ENCODE measurements around the gene P2RX5.

P2RX5 gene

DNA sequence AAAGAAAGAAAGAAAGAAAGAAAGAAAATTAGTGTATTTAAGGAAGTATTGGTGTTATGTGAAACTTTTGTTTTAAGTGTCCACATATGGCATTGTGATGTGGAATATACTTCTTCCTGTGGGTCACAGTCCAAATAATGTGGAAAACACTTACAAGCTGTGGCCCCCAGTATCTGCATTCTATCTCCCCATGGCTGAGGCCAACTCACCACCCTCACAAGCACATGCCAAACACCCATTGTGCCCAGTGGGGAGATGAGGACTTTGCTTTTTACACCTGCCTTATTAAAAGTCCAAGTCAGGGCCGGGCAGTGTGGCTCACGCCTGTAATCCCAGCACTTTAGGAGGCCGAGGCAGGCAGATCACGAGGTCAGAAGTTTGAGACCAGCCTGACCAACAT lies 4.0 kb upstream of the P2RX5 start:
- Mint-ChIP-seq H3K36me3 (ENCODE audit: low read depth) (no peaks in the 10 kb centered on the region), H3K4me1 (ENCODE audit: low read depth) (peaks cover 19% of the 10 kb centered on the region), H3K9me3 (no peaks in the 10 kb centered on the region), H3K27me3 (peaks cover 28% of the 10 kb centered on the region), H3K4me3 (no peak overlapping the region), H3K27ac (no peak overlapping the region)
- intact Hi-C loops (cut with micrococcal nuclease) = no loop called here

DNA sequence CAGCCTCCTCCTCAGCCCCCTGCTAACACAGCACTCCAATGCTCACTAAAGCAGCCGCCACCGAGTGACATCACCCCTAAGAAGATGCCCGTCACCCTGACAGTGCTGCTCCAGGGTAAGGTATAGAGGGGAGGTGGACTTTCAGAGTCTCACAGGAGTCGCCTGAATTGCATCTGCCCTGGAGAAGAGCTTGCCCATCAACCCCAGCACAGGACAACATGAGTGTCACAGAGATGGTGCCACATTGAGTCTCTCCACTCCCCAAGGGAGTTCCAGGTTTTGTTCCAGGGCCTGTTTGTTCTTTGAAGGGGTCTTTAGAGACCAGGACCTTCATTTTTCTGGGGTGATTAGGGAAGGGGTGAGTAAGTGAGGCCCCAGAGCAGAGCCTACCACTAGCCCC lies 2.2 kb upstream of the P2RX5 start:
- Mint-ChIP-seq H3K9me3 (no peaks in the 10 kb centered on the region), H3K27ac (no peak overlapping the region), H3K27me3 (peaks cover 38% of the 10 kb centered on the region), H3K4me3 (no peak overlapping the region), H3K4me1 (ENCODE audit: low read depth) (peaks cover 25% of the 10 kb centered on the region), H3K36me3 (ENCODE audit: low read depth) (no peaks in the 10 kb centered on the region)
- intact Hi-C loops (cut with micrococcal nuclease) = no loop called here

DNA sequence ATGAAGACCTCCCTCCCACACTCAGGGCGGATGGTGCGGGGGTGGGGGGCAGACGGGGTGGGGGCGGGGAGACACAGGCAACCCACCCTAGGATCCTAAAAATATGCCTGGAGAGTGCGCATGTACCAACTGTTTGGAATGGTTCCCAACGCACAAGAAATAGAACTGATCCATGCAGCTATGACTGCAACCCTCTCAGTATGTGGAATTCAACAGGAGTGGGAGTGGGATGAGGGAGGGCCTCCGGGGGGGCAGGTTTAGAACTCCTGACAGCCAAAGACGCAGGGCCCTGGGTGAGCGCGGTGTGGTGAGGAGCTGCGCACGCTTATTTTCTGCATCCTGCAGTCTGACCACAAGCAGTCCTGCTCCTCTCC lies 1.1 kb upstream of the P2RX5 start:
- H3K27ac Mint-ChIP-seq = no peak overlapping the region

DNA sequence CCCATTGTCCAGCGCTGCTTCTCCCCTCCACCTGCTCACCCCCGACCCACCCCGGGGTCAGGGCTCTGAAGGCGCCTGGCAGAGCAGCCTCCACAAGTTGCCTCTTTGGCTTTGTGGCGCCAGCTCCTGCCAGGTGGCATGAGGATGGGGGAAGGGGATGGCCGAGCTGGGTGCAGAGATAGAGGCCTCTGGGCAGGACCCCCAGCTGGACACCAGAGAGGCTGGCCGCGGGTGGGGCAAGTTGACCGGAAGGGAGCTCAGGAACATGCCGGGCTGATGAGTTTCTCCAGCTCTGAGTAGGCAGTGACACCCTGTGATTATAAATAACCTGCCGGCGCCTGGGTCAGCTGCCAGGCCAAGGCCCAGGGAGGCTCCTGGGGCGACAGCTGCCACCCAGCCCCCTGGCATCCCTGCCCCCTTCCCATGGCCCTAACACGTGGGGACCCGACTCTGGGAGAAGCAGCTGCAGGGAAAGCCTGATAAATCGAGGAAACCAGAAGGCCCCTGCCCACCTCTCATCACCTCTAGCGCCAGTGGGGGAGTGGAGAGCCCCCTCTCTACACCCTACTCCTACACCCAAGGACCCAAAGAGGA lies 729 bp downstream of the P2RX5 start:
- Mint-ChIP-seq H3K27me3 (peaks cover 45% of the 10 kb centered on the region), H3K27ac (no peak overlapping the region), H3K4me1 (ENCODE audit: low read depth) (peaks cover 25% of the 10 kb centered on the region), H3K4me3 (peak overlapping the region; percentile 70), H3K36me3 (ENCODE audit: low read depth) (no peaks in the 10 kb centered on the region), H3K9me3 (no peaks in the 10 kb centered on the region)
- intact Hi-C loops (cut with micrococcal nuclease) = no loop called here

More for the DNA sequence above, 1.1 kb upstream of the P2RX5 start:
- H3K4me3 Mint-ChIP-seq = no peak overlapping the region
- peaks cover 25% of the 10 kb centered on the region for H3K4me1 Mint-ChIP-seq (ENCODE audit: low read depth)
- H3K9me3 Mint-ChIP-seq = no peaks in the 10 kb centered on the region
- H3K27me3 Mint-ChIP-seq = peaks cover 41% of the 10 kb centered on the region
- intact Hi-C loops (cut with micrococcal nuclease) = no loop called here
- no peaks in the 10 kb centered on the region for H3K36me3 Mint-ChIP-seq (ENCODE audit: low read depth)

DNA sequence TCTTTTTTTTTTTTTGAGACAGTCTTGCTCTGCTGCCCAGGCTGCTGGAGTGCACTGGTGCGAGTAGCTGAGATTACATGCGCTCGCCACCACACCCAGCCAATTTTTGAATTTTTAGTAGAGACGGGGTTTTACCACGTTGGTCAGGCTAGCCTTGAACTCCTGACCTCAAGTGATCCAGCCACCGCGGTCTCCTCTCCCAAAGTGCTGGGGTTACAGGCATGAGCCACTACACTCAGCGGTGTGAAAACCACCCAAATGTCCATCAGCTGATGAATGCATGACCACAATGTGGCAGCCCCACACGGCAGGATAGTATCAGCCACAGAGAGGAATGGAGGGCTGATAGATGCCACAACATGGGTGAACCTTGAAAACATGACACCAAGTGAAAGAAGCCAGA lies 2.1 kb downstream of the P2RX5 start:
- Mint-ChIP-seq H3K36me3 (ENCODE audit: low read depth) (no peaks in the 10 kb centered on the region), H3K27ac (no peak overlapping the region), H3K4me1 (ENCODE audit: low read depth) (peaks cover 20% of the 10 kb centered on the region), H3K9me3 (no peaks in the 10 kb centered on the region), H3K27me3 (peaks cover 45% of the 10 kb centered on the region), H3K4me3 (no peak overlapping the region)
- intact Hi-C loops (cut with micrococcal nuclease) = no loop called here

DNA sequence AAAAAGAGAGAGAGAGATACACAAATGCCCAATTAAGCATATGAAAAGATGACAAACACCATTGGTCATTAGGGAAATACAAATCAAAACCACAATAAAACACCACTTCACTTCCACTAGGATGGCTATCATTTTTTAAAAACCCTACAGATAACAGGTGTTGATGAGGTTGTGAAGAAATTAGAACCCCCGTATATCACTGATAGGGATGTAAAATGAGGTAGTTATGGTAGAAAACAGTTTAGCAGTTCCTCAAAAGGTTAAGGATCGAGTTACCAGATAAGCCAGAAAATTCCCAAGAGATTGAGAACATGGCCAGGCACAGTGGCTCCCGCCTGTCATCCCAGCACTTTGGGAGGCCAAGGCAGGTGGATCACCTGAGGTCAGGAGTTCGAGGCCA lies 2.8 kb downstream of the P2RX5 start:
- peaks cover 40% of the 10 kb centered on the region for H3K27me3 Mint-ChIP-seq
- intact Hi-C loops (cut with micrococcal nuclease) = no loop called here
- H3K9me3 Mint-ChIP-seq = no peaks in the 10 kb centered on the region
- H3K36me3 Mint-ChIP-seq (ENCODE audit: low read depth) = no peaks in the 10 kb centered on the region
- H3K27ac Mint-ChIP-seq = no peak overlapping the region
- H3K4me3 Mint-ChIP-seq = no peak overlapping the region
- peaks cover 20% of the 10 kb centered on the region for H3K4me1 Mint-ChIP-seq (ENCODE audit: low read depth)

DNA sequence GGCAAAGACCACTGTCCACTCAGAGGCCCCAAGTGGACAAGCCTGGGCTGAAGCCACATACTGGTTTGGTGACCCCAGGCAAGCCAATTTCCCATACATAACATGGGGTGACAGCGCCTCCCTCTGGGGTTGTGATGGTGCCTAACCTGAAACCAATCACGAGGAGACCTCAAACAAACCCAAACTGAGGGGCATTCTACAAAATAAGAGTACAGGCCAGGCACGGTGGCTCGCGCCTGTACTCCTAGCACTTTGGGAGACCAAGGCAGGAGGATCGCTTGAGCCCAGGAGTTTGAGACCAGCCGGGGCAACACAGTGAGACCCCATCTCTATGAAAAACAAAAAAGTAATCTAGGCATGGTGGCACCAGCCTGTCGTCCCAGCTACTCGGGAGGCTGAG lies 3.6 kb downstream of the P2RX5 start:
- H3K27ac Mint-ChIP-seq = no peak overlapping the region
- intact Hi-C loops (cut with micrococcal nuclease) = no loop called here
- H3K36me3 Mint-ChIP-seq (ENCODE audit: low read depth) = no peaks in the 10 kb centered on the region
- peaks cover 33% of the 10 kb centered on the region for H3K27me3 Mint-ChIP-seq
- no peaks in the 10 kb centered on the region for H3K9me3 Mint-ChIP-seq
- H3K4me1 Mint-ChIP-seq (ENCODE audit: low read depth) = peaks cover 20% of the 10 kb centered on the region
- H3K4me3 Mint-ChIP-seq = no peak overlapping the region

DNA sequence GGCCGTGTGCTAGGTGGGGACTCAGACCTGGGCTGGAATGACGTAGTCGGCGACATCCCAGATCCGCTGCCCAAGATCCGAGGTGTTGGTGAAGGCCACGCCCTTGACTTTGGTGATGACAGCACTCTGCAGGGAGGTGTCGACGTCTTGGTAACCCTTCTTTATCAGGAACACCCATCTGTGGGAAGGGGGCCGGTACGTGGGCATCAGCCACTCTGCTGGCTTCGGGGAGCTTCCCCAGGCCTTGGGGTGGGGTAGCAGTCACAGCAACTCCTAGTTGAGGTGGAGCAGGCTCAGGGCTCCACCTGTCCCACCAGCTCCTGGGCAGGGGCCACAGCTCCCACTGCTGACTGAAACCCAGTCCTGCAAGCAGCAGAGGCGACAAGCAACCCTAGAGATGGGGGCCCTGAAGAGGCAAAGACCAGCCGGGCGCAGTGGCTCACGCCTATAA lies 4.3 kb downstream of the P2RX5 start:
- intact Hi-C loops (cut with micrococcal nuclease) = no loop called here
- Mint-ChIP-seq H3K4me1 (ENCODE audit: low read depth) (peaks cover 20% of the 10 kb centered on the region), H3K27ac (no peak overlapping the region), H3K36me3 (ENCODE audit: low read depth) (no peaks in the 10 kb centered on the region), H3K9me3 (no peaks in the 10 kb centered on the region), H3K27me3 (peaks cover 28% of the 10 kb centered on the region), H3K4me3 (no peak overlapping the region)

DNA sequence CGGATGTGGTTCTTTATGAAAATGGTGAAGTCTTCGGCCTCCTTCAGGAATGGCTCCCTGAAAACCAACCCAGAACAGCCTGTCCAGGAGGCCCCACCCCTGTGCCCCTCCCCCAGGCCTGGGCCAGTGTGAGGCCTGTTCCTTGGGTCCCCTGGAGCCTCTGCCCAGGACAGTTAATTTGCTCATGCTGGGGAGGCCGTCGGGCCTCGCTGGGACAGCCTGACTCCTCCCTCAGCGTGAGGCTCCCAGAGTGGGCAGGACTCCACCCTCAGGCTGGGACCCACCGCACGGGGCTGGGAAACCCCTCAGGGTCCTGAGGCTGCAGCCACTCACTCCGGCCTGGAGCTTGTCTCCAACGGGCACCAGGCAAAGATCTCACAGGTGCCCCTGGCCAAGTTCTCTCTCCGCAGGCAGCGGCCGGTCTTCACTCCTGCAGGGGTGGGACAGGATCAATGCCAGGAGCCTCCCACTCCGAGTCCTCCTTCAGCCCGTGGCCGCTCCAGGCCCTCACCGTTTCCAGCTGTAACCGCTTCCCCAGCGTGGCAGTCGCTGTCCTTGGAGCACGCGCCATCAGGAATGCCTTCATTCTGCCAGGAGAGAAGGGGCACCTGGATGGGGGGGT lies 5.8 kb downstream of the P2RX5 start:
- no peaks in the 10 kb centered on the region for H3K36me3 Mint-ChIP-seq (ENCODE audit: low read depth)
- intact Hi-C loops (cut with micrococcal nuclease) = no loop called here
- H3K4me1 Mint-ChIP-seq (ENCODE audit: low read depth) = peaks cover 8% of the 10 kb centered on the region
- H3K4me3 Mint-ChIP-seq = no peak overlapping the region
- peaks cover 23% of the 10 kb centered on the region for H3K27me3 Mint-ChIP-seq
- H3K9me3 Mint-ChIP-seq = no peaks in the 10 kb centered on the region
- H3K27ac Mint-ChIP-seq = no peak overlapping the region

DNA sequence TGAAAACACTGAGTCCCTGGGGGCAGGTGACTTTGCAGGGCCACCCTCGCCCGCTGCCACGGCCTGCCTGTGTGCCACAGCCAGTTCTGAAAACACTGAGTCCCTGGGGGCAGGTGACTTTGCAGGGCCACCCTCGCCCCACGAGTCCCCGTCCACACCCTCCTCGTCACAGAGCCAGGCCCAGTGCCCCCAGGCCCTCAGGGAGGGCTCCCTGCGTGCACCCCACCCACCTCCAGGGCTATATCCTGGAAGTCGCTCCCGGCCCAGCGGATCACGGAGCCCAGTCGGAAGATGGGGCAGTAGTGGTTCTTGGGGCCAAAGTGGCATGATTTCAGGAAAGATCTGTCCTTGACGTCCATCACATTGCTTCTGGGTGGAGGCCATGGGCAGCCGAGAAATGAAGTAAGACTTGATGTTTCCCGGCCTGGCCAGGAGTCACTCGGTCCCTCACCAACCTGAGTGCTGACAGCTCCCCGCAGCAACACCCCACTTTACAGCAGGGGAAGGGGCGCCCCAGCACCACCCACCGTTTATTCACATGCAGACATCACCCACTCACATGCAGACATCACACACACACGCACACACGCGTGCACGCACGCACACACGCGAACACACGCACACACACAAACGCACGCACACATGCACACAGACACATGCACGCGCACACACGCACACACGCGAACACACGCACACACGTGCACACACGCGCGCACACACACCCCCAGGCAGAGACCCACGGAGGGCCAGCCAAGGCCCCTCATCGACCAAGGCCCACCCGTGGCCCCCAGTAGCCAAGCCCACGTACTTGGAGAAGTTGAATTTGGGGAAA lies 6.5 kb downstream of the P2RX5 start:
- H3K27ac Mint-ChIP-seq = no peak overlapping the region
- no peaks in the 10 kb centered on the region for H3K36me3 Mint-ChIP-seq (ENCODE audit: low read depth)
- no peaks in the 10 kb centered on the region for H3K9me3 Mint-ChIP-seq
- peaks cover 21% of the 10 kb centered on the region for H3K27me3 Mint-ChIP-seq
- no peak overlapping the region for H3K4me3 Mint-ChIP-seq
- peaks cover under 1% of the 10 kb centered on the region for H3K4me1 Mint-ChIP-seq (ENCODE audit: low read depth)
- intact Hi-C loops (cut with micrococcal nuclease) = no loop called here

DNA sequence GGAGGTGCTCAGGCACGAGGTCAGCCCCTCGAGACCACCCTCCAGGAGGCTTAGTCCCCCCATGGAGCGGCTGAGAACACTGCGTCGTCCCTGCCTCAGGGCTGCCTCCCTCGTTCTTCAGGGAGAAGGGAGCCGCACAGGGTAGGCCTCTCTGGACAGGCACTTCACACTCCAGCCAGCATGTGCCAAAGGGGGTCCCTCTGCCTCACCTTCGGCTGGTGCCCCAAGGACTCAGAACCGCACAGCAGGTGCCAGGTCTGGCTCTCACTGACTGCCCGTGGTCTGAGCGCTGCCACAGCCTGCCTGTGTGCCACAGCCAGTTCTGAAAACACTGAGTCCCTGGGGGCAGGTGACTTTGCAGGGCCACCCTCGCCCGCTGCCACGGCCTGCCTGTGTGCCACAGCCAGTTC lies 7.1 kb downstream of the P2RX5 start:
- Mint-ChIP-seq H3K36me3 (ENCODE audit: low read depth) (no peaks in the 10 kb centered on the region), H3K9me3 (no peaks in the 10 kb centered on the region), H3K4me3 (no peak overlapping the region), H3K27ac (no peak overlapping the region), H3K27me3 (peaks cover 20% of the 10 kb centered on the region), H3K4me1 (ENCODE audit: low read depth) (no peaks in the 10 kb centered on the region)
- intact Hi-C loops (cut with micrococcal nuclease) = no loop called here

DNA sequence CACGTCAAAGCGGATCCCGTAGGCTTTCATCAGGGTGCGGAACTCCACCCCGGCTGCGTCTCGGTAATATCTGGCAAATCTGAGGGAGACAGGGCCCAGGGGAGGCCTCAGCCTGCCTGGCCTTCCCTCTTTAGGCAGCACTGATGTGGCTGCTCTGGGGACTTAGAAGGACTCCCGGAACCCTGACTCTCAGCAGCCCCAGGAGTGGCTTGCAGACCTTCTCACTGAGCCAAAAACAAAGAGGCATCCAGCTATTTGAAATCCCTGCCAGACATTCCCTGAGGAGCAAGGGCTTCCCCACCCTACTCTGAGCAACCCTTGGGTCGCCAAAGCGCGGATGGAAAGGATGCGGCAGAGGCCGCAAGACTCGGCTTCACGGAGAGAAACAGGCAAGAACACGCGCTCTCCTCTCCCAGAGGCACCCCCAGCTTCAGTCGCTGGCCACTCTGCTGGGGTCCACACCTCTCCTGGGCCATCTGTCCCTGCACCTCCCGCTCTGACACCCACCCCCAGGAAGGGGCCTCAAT lies 7.9 kb downstream of the P2RX5 start:
- Mint-ChIP-seq H3K9me3 (no peaks in the 10 kb centered on the region), H3K36me3 (ENCODE audit: low read depth) (no peaks in the 10 kb centered on the region), H3K4me3 (no peak overlapping the region), H3K27ac (no peak overlapping the region), H3K4me1 (ENCODE audit: low read depth) (peaks cover 2% of the 10 kb centered on the region), H3K27me3 (peaks cover 22% of the 10 kb centered on the region)
- intact Hi-C loops (cut with micrococcal nuclease) = no loop called here

DNA sequence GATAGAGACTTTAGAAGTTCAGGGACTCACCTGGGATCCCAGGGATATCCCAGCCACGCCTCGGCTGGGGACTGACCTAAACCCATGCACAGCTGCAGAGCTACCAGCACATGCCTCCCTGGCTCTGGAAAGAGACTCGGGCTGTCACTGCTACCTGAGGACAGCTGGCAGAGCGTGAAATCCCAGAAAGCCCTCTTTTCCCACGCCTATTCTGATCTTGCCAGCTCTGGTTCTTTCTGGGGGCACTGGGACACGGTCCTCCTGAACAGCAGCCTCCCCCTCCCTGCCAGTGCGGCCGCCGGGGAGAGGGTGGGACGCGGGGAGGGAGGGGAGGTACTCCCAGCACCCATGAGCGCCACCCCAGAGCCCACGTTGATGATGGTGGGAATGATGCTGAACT lies 10.8 kb downstream of the P2RX5 start:
- Mint-ChIP-seq H3K4me3 (no peak overlapping the region), H3K27me3 (peaks cover 25% of the 10 kb centered on the region), H3K9me3 (no peaks in the 10 kb centered on the region), H3K36me3 (ENCODE audit: low read depth) (no peaks in the 10 kb centered on the region), H3K4me1 (ENCODE audit: low read depth) (peaks cover 21% of the 10 kb centered on the region), H3K27ac (no peak overlapping the region)
- intact Hi-C loops (cut with micrococcal nuclease) = no loop called here

DNA sequence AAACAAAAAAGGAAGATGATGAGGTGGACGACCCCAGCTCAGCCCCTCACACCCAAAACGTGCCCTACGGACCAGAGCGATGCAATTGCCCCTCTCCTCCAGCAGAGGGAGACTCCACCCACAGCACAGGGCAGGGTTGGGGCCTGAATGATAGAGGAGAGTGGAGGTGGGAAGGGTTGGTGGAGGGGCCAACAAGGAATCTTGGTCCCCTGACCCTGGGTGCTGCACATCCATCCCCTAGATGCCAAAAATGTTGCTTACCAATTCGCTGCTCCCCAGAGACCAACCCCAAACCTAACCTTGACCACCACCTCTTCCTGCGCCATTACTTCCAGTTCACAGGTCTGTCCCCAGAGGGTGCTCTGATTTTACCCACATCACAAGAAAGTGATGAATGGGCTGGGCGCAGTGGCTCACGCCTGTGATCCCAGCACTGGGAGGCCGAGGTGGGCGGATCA lies 12.9 kb downstream of the P2RX5 start:
- Mint-ChIP-seq H3K27ac (no peak overlapping the region), H3K36me3 (ENCODE audit: low read depth) (no peaks in the 10 kb centered on the region), H3K9me3 (no peaks in the 10 kb centered on the region), H3K27me3 (peaks cover 25% of the 10 kb centered on the region), H3K4me3 (no peak overlapping the region), H3K4me1 (ENCODE audit: low read depth) (peaks cover 38% of the 10 kb centered on the region)
- intact Hi-C loops (cut with micrococcal nuclease) = loop anchor here (2.0 kb wide), 1 partner anchor 50 kb away; no protein-coding TSS in a partner anchor
